ENCODE data around the gene PARVA.

- no peak for TF ChIP-seq EP300 (IDR thresholded peaks at IDR 0.05)
- no peak for TF ChIP-seq POLR2A (IDR thresholded peaks at IDR 0.05)
These were observed 111.9 kb downstream of the PARVA start for GRCh38 chr11:12489246-12489772.
